CD4-positive, alpha-beta T cell treated with Interleukin-2 at 100 ng/mL for 4 hours (primary cell): ENCODE data around the gene FRMD4B.

Experiments used
- DNase-seq: peaks from one replicate; pipeline ENCODE4 v3.0.0-alpha.2; 2020; ENCODE audit warnings: low spot score

The FRMD4B gene

DNA sequence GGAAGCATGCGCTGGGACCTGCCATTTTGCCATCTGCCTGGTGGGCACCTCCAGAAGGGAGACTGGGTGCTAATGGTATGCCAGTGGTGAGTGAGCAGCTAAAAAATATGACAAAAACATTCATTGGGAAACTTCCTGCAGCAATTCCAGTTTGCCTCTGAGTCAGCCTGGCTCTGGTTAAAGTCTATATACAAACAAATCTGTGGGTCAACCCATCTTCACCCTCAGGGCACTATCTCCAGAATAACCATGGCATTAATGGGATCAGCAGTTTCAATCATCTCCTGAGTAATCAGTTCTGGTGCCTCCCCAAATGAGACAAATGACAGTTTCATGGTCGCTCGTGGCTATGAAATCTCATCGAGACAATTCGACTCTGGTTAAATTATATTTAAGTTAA, 21.5 kb downstream of the FRMD4B start:
- no peak for DNase-seq

DNA sequence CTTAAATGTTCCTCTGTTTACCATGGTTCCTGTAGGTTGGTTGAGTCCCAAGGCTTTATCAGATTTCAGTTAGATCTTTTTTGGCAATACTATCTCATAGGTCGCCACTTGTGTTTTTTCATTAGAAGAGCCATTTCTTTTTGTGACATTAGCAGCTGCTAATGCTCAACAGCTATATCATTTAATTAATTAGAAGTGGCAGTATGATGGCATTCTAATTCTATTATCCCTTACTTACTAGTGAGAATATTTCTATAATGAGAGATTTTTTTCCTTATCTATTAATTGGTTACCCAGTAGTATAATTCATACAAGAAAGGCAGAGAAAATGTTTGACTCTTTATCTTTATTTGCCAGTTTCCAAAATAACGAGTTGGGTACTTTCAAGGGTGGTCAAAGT, 25.2 kb downstream of the FRMD4B start:
- DNase-seq = no peak

- DNase-seq = no peak
These were observed 26.0 kb downstream of the FRMD4B start for GRCh38 chr3:69359916-69360315.

- no peak for DNase-seq
These were observed 26.5 kb downstream of the FRMD4B start for GRCh38 chr3:69359339-69359893.

GRCh38 chr3:69357196-69357595, 28.7 kb downstream of the FRMD4B start:
- no peak for DNase-seq

GRCh38 chr3:69354948-69355347, 30.9 kb downstream of the FRMD4B start:
- no peak for DNase-seq

GRCh38 chr3:69353503-69353902, 32.4 kb downstream of the FRMD4B start:
- no peak for DNase-seq

DNA sequence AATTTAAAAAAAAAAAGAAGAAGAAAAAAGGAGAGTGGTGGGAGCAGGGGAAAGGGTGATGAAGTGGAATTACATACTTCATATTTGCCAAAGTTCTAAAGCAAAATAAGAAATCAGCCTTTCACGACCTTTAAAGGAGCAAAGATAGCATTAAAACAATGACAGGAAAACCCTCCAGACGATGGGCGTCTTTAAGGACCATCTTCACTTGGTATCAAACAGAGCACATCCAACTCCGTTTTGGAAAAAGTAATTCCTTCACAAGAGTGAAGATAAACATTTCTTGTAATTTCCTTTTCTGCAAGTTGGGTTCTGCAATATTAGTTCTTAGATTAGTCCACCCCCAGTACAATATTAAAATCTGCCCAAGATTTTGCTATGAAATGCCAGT, 32.8 kb downstream of the FRMD4B start:
- no peak for DNase-seq

DNA sequence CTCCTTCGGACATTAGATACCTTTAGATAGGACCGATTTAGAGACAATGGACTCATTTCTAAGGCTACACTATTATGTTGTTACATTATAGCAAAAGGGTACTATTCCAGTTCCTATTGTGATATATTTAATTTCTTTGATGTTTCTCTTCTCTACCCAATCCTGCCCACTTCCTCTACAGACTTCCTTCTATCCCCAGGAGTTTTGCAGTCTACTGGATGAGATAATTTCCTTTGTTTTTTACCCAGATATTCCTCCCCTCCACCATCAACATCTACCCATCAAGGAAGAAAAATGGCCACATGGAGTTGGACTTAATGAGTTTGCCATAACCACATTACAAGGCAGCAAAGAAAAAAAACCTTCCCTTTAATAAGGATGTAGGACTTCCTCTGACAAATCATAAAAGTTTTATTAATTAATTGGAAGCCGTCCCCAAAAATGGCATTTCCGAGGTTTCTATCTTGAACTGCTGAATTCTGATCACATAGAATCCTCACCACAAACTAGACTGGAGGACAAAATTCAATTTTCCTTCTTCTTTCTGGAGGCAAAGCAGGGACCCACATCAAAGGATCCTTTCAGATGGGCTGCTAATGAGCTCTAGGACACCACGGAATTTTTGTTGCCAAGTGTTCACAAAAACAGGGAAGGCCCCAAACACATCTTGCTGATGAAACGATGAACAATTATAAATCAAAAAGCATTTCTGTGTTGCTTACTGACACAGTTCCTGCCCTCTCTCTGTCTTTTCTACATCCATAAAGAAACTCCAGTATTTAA, 33.4 kb downstream of the FRMD4B start:
- no peak for DNase-seq

DNA sequence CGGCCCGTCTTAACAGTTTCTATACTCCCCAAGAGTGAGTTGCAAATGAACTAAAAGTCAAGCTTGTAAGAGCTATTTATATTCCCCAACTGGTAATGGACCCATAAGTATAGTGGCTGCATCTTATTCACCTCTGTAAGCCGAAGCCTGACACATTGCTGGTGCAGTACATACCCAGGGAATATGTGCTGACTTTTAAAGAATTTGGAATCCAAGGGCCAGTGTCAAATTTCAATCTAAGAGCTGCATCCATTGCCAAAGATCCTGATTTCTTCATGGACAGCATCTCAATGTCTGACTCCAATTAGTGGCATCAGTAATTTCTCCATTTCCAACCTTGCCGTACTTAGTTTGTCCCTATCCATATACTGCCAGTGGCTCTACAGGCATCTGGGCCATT, 42.0 kb downstream of the FRMD4B start:
- DNase-seq = no peak

GRCh38 chr3:69342074-69342473, 43.8 kb downstream of the FRMD4B start:
- DNase-seq = no peak

- DNase-seq = no peak
These were observed 46.1 kb downstream of the FRMD4B start for GRCh38 chr3:69339760-69340159.

GRCh38 chr3:69338911-69339310, 47.0 kb downstream of the FRMD4B start:
- DNase-seq = no peak

DNA sequence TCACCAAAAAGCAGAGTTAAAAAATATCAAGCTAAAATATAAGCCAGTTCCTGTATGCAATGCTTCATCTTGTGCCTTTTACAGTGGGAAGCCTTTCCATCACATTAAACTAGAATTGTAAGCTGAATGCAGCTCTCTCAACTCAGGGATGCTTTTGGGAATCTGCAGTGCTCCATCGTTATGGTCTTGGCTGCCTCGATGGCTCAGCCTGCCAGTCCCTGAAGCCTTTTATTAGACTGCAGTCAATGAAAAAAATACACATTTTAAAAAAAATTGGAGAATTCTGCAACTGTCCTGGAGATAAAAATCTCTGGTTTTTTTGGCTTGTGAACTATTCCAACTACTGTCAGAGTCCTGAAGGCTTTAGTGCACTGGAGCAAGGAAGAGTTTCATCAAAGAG, 53.0 kb downstream of the FRMD4B start:
- DNase-seq = no peak

- DNase-seq = no peak
These were observed 54.9 kb downstream of the FRMD4B start for GRCh38 chr3:69330891-69331400.

- no peak for DNase-seq
These were observed 56.0 kb downstream of the FRMD4B start for GRCh38 chr3:69329892-69330291.

DNA sequence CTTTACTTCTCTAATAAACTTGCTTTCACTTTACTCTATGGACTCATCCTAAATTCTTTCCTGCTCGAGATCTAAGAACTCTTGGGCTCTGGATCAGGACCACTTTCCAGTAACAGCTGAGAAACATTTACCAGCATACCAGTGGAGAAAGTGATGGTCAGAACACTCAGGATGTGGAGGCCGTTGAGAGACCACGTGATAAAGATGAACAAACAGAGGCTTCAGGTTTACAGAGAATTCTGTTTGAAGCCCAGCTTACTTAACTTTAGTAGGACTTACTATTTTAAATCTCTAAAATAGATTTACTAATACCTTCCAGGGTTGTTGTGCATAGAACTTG, 57.0 kb downstream of the FRMD4B start:
- no peak for DNase-seq

- DNase-seq = no peak
These were observed 57.6 kb downstream of the FRMD4B start for GRCh38 chr3:69328103-69328962.

DNA sequence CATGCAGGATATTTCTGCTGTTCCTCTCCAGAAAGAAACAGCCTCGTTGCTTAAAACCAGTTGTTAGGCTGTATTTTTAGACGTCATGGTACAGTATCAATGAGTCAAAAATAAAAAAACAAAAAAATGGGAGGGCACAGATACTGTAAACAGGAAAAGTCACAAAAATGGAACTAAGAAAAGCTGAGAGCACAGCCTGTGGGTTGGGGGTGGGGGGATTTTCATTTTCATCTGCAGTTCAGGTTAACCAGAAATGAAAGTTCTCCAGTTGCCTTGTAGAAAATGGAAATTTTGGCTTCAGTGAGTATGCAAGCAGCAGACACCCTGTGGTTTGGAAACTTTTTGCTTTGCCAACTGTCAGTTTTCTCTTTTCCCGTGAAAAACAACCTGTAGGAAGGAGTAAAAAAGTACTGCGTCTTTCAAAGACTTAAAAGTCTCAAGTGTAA, 59.0 kb downstream of the FRMD4B start:
- DNase-seq = peak; percentile 29

DNA sequence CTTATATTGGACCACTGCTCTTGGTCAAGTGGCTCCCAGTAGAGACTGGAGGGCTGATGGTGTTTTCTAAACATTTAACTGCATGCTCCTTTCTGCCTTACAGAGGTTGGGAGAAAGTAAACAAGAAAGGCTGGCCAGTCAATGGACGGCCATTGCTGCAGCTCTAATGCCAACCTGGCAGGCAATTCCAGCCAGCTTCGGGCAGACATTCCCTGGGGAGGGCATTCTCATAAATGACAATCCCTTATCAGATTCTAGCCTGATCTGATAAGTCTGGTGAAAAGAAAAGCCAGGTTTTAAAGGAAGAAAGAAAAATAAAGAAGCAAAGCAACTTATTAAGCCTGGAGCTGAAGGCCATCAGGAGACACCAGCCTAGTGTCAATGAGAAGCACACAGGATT, 60.7 kb downstream of the FRMD4B start:
- no peak for DNase-seq

DNA sequence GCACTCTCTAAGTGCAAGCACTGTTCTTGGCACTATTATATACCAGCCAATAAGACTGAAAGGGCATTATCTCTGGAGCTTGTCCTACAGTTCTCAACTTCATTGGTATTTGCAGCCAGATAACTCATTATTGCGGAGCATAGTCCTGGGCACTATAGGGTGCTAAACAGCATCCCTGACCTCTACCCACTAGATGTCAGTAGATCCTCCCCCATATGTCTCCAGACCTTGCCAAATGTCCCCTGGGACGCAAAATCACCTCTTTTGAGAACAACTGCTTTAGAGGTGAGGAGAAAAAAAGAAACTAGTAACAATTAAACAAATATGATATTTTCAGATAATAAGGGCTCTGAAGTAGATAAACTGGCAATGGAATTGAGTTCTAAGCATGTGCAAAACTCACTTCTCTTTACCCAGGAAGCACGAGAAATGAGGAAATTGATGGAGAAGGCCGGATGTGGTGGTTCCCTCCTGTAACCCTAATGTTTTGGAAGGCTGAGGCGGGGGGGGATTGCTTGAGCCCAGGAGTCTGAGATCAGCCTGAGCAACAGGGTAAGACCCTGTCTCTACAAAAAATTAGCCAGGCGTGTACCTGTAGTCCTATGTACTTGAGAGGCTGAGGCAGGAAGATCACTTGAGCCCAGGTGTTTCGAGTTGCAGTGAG, 61.4 kb downstream of the FRMD4B start:
- DNase-seq = no peak

GRCh38 chr3:69323941-69324340, 61.9 kb downstream of the FRMD4B start:
- no peak for DNase-seq
